SK-N-SH (cell line): ENCODE data around the gene NTNG1. TPM values are rescaled to one million over a fixed set of nuclear protein-coding genes. Genes with fewer than 3 reads are reported as not detected.

Experiments used
- CTCF ChIA-PET: fragments of 300-600, 350-600 bp; formaldehyde crosslinking; extraction: SDS; loops from one replicate; lab custom pipeline; 2021; lab: Yijun Ruan, JAX
- POLR2A ChIA-PET: fragments of 350-600 bp; sonication (Branson Sonifier 250); formaldehyde crosslinking; extraction: SDS; loops from one replicate; lab custom pipeline; 2020; ENCODE audit warnings: antibody characterized with exemption, inconsistent platforms; lab: Yijun Ruan, JAX
- DNase-seq: peaks from one replicate; pipeline ENCODE4 v3.0.0; 2012
- H2AFZ ChIP-seq: fragments of 200-600 bp; sonication (generic); 2 replicates; pipeline ENCODE4 v1.8.1; 2016; ENCODE audit warnings: antibody characterized with exemption, mild to moderate bottlenecking, low read depth
- H3F3A ChIP-seq: fragments of 200-600 bp; sonication (generic); replicated peaks from 2 replicates; pipeline ENCODE3; 2016; ENCODE audit warnings: antibody characterized with exemption, mild to moderate bottlenecking; ENCODE audit not compliant: insufficient read depth
- H3K27ac ChIP-seq, 2 experiments: fragments of 200-500 bp in 1 of 2; fragments of 200-600 bp in 1 of 2; sonication (Bioruptor generic) in 1 of 2; sonication (generic), shearing (Covaris generic) in 1 of 2; 2 replicates each; pipeline versions ENCODE4 v1.5.1 to v1.6.1; 2014 to 2016; ENCODE audit warnings: low read depth in 2 of 2, inconsistent platforms in 1 of 2, low read length in 1 of 2, mild to moderate bottlenecking in 1 of 2, mixed read lengths in 1 of 2
- H3K27me3 ChIP-seq: fragments of 200-600 bp; sonication (generic), shearing (Covaris generic); 2 replicates; pipeline ENCODE4 v1.6.1; 2016; ENCODE audit warnings: mixed run types; ENCODE audit not compliant: insufficient read depth
- H3K36me3 ChIP-seq, 2 experiments: fragments of 200-500 bp in 1 of 2; fragments of 200-600 bp in 1 of 2; sonication (Bioruptor generic) in 1 of 2; sonication (generic) in 1 of 2; replicated peaks in 1 of 2; 2 replicates each; pipeline versions ENCODE3 to v1.5.1; 2014 to 2016; ENCODE audit warnings: low read length in 1 of 2, mild to moderate bottlenecking in 1 of 2; ENCODE audit not compliant: insufficient read depth in 2 of 2, control insufficient read depth in 1 of 2
- H3K4me1 ChIP-seq, 2 experiments: fragments of 200-500 bp in 1 of 2; fragments of 200-600 bp in 1 of 2; sonication (Bioruptor generic) in 1 of 2; sonication (generic), shearing (Covaris generic) in 1 of 2; 2 replicates each; pipeline versions ENCODE4 v1.5.1 to v1.6.1; 2014 to 2016; ENCODE audit warnings: low read depth in 1 of 2, low read length in 1 of 2, mixed run types in 1 of 2; ENCODE audit not compliant: insufficient read depth in 2 of 2, control insufficient read depth in 1 of 2
- H3K4me2 ChIP-seq: fragments of 200-600 bp; sonication (generic), shearing (Covaris generic); 2 replicates; pipeline ENCODE4 v1.6.1; 2017; ENCODE audit warnings: mixed run types
- H3K4me3 ChIP-seq, 2 experiments: fragments of 200-500 bp in 1 of 2; fragments of 200-600 bp in 1 of 2; sonication (Bioruptor generic) in 1 of 2; sonication (generic), shearing (Covaris generic) in 1 of 2; 2 replicates each; pipeline versions ENCODE4 v1.5.1 to v1.8.1; 2014 to 2016; ENCODE audit warnings: low read depth in 2 of 2, inconsistent platforms in 1 of 2, low read length in 1 of 2, mild to moderate bottlenecking in 1 of 2, mixed read lengths in 1 of 2, moderate library complexity in 1 of 2
- H3K79me2 ChIP-seq: fragments of 200-600 bp; sonication (generic); 2 replicates; pipeline ENCODE4 v1.8.1; 2017; ENCODE audit warnings: mild to moderate bottlenecking; ENCODE audit not compliant: insufficient read depth
- H3K9ac ChIP-seq: fragments of 200-600 bp; sonication (generic); 2 replicates; pipeline ENCODE4 v1.6.1; 2017; ENCODE audit warnings: mixed run types
- H3K9me2 ChIP-seq: fragments of 200-600 bp; sonication (generic); 2 replicates; pipeline ENCODE4 v1.6.1; 2017; ENCODE audit warnings: mixed run types
- H3K9me3 ChIP-seq: fragments of 200-600 bp; sonication (generic); 2 replicates; pipeline ENCODE4 v1.6.1; 2017; ENCODE audit warnings: mixed run types, mild to moderate bottlenecking, moderate library complexity
- H4K20me1 ChIP-seq: fragments of 200-600 bp; sonication (generic); 2 replicates; pipeline ENCODE4 v1.6.1; 2017; ENCODE audit warnings: mild to moderate bottlenecking, mixed run types; ENCODE audit not compliant: insufficient read depth
- CHD2 ChIP-seq: fragments of 150-350 bp; IDR thresholded peaks from 2 replicates; pipeline ENCODE4 v1.6.1; 2018; ENCODE audit warnings: low read length; ENCODE audit not compliant: partially characterized antibody
- FOSL2 ChIP-seq: IDR thresholded peaks from 2 replicates; pipeline ENCODE4 v1.4.0; 2012; ENCODE audit warnings: low read depth, mild to moderate bottlenecking, moderate library complexity, borderline replicate concordance
- FOXJ3 ChIP-seq: sonication (generic); formaldehyde crosslinking; IDR thresholded peaks from 2 replicates; pipeline ENCODE4 v1.5.1; 2020; ENCODE audit warnings: mild to moderate bottlenecking, missing genetic modification reagents
- GABPA ChIP-seq: IDR thresholded peaks from 2 replicates; pipeline ENCODE4 v1.4.0; 2012; ENCODE audit warnings: low read depth, mild to moderate bottlenecking
- GATA2 ChIP-seq: sonication (generic); formaldehyde crosslinking; IDR thresholded peaks from 2 replicates; pipeline ENCODE4 v1.5.0; 2020; ENCODE audit warnings: mild to moderate bottlenecking, missing genetic modification reagents
- MAX ChIP-seq: IDR thresholded peaks from 2 replicates; pipeline ENCODE4 v1.4.0; 2012; ENCODE audit warnings: low read depth
- MEF2A ChIP-seq: IDR thresholded peaks from 2 replicates; pipeline ENCODE4 v1.4.0; 2012; ENCODE audit warnings: low read depth, borderline replicate concordance
- NRF1 ChIP-seq: IDR thresholded peaks from 2 replicates; pipeline ENCODE4 v1.6.1; 2012; ENCODE audit warnings: low read depth, mild to moderate bottlenecking, low read length
- PBX3 ChIP-seq: IDR thresholded peaks from 2 replicates; pipeline ENCODE4; 2012
- RCOR1 ChIP-seq: fragments of 150-350 bp; IDR thresholded peaks from 2 replicates; pipeline ENCODE4 v1.6.1; 2017; ENCODE audit warnings: antibody characterized with exemption, low read length
- REST ChIP-seq: IDR thresholded peaks from 2 replicates; pipeline ENCODE4 v1.6.1; 2012; ENCODE audit warnings: mild to moderate bottlenecking, low read depth, low read length, moderate library complexity
- RFX5 ChIP-seq: IDR thresholded peaks from 2 replicates; pipeline ENCODE4 v1.6.1; 2012; ENCODE audit warnings: mild to moderate bottlenecking, improper control_type of control experiment, low read length
- TAF1 ChIP-seq: IDR thresholded peaks from 2 replicates; pipeline ENCODE4 v1.6.1; 2012; ENCODE audit warnings: low read depth, mild to moderate bottlenecking, low read length, moderate library complexity, borderline replicate concordance
- USF1 ChIP-seq: IDR thresholded peaks from 2 replicates; pipeline ENCODE4 v1.4.0; 2012; ENCODE audit warnings: low read depth, borderline replicate concordance
- YY1 ChIP-seq: IDR thresholded peaks from 2 replicates; pipeline ENCODE4 v1.4.0; 2012; ENCODE audit warnings: low read depth, mild to moderate bottlenecking
- ZBTB33 ChIP-seq: IDR thresholded peaks from 2 replicates; pipeline ENCODE4 v1.4.0; 2012; ENCODE audit warnings: low read depth, borderline replicate concordance
- WGBS: methylation state at CpG from one replicate; pipeline ENCODE4 v1.1.6; 2017; ENCODE audit warnings: low lambda C conversion rate; 5-methylcytosine and 5-hydroxymethylcytosine counted together
- polyA plus RNA-seq, 3 experiments: library from polyadenylated mRNA; depleted of rRNA; stranded (reverse); fragments of >200 nt; gene quantifications; 2 replicates each; pipeline ENCODE4 v1.2.3, GENCODE V29; 2012

The NTNG1 gene
- polyA plus RNA-seq, 1 of the 3 experiments (the other 2 are of a cell fraction): 0.03 TPM

- Histone ChIP-seq H3K4me3 (no peak overlapping the region), H3F3A (no peaks in the 10 kb centered on the region), H3K79me2 (no peaks in the 10 kb centered on the region)
- TF ChIP-seq RFX5 (no peak), GATA2 (no peak), USF1 (no peak), RCOR1 (no peak), YY1 (no peak), GABPA (no peak), REST (no peak), FOSL2 (no peak), PBX3 (no peak), MAX (no peak), CHD2 (no peak), MEF2A (no peak), ZBTB33 (no peak), NRF1 (no peak), FOXJ3 (CRISPR knock-in tag) (no peak), TAF1 (no peak)
- TF ChIP-seq, all 33 proteins: peak for 0
- CTCF ChIA-PET: no interaction called here
- H3K27ac ChIP-seq: no peak overlapping the region
- no peaks in the 10 kb centered on the region for H3K27me3 ChIP-seq
- H3K4me2 ChIP-seq: no peak overlapping the region
- H3K4me1 ChIP-seq: peaks cover 0 to 39% of the 10 kb centered on the region in 2 experiments; a peak in 1 of 4 replicates
- WGBS: 22% methylated on average over 1 of the region's 1 CpG
- H3K9me3 ChIP-seq: no peaks in the 10 kb centered on the region
- POLR2A ChIA-PET: no interaction called here
- no peaks in the 10 kb centered on the region for H3K9me2 ChIP-seq
- DNase-seq: no peak
- no peaks in the 10 kb centered on the region for H3K36me3 ChIP-seq
- H2AFZ ChIP-seq: no peak overlapping the region
- no peak overlapping the region for H3K9ac ChIP-seq
- H4K20me1 ChIP-seq: no peaks in the 10 kb centered on the region
Observed at GRCh38 chr1:107250169-107250568, 109.3 kb downstream of the NTNG1 start.
